NB4 (cell line): ENCODE measurements around the gene UBE2F.

Experiments used
- POLR2A ChIP-seq: IDR thresholded peaks from 2 replicates; pipeline ENCODE4 v1.6.1; 2011; ENCODE audit warnings: mild to moderate bottlenecking; ENCODE audit not compliant: insufficient read length; ENCODE audit errors: extremely low read depth
- TF ChIP-seq, protein P1 (sequence below): IDR thresholded peaks from one replicate; pipeline ENCODE4 v1.5.1; 2012; ENCODE audit warnings: low read depth, low read length

DNA sequence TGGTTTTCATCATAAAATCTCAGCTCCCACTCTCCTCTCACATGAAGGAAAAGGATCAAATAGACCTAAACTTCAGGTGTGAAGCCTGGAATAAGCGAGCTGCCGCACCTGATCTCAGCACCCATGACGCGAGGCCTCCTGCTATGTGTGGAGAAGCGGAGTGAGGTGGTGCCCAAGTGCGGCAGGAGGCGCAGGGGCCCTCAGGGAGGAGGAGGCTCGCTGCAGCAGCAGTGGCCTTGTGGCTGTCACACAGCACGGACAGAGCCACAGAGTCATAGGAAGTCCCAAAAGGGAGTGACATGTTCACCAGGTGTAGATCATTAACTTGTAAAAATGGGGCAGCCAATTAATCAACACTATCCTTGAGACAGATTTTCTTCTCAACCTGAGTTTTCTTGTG, 103.1 kb downstream of the UBE2F start:
- TF ChIP-seq, protein P1, sequence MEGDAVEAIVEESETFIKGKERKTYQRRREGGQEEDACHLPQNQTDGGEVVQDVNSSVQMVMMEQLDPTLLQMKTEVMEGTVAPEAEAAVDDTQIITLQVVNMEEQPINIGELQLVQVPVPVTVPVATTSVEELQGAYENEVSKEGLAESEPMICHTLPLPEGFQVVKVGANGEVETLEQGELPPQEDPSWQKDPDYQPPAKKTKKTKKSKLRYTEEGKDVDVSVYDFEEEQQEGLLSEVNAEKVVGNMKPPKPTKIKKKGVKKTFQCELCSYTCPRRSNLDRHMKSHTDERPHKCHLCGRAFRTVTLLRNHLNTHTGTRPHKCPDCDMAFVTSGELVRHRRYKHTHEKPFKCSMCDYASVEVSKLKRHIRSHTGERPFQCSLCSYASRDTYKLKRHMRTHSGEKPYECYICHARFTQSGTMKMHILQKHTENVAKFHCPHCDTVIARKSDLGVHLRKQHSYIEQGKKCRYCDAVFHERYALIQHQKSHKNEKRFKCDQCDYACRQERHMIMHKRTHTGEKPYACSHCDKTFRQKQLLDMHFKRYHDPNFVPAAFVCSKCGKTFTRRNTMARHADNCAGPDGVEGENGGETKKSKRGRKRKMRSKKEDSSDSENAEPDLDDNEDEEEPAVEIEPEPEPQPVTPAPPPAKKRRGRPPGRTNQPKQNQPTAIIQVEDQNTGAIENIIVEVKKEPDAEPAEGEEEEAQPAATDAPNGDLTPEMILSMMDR, result no peak
- no peak for TF ChIP-seq POLR2A
